ENCODE results near the gene MET. TPM values are rescaled to one million over a fixed set of nuclear protein-coding genes. Genes with fewer than 3 reads are reported as not detected.
A peak's percentile ranks its signal among the peaks of the same experiment; 100 is the strongest.

The MET gene
- total and polyA plus RNA-seq, 2 donors (not counting 3 experiments of a cell fraction or from before 2014, with no cell fraction given), result 21.1 to 44.5 TPM

DNA sequence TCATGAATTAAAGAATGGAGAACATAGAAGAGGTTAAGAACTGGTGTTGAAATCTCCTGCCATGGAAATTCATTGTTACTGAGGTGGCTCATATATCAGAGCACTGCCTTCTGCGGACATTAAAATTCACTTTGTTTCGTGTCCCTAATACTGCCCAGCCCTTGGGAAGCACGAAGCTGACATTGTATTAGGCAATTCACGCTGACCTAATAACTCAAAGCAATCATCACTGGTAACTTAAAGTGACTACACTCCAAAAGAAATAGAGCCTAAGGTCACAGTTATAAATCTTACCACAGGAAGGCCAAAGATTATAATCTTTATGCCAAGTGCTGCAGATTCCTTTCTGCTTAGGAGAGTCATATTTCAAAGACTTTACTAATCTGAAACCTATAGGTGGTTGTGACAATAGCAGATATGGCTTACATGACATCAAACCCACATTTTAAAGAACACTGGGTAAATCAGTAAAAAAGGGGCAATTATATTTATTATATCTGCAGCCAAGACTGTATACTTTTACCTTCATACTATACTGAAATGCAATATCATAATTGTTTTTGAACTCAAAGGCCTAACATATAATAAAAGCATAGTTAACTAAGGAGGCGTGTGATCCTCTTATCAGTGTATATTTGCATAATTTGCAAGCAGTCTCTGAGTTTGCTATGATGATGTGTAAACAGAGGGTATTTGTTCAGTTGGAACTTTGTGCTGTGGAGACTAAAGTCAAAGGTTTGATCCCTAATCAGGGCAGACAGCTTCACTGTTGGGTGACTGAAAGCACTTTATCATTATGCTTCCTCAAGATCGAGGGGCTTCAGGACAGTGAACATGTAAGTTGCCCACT, 138.5 kb downstream of the MET start:
- H2AFZ ChIP-seq (ENCODE audit: low read depth, low read length), result no peak overlapping the region
- H3K27me3 ChIP-seq (ENCODE audit: control insufficient read depth in 2 of 2, insufficient read depth in 2 of 2, low read length in 2 of 2), result no peaks in the 10 kb centered on the region
- H3K79me2 ChIP-seq (ENCODE audit: control insufficient read depth, insufficient read depth, low read length), result no peaks in the 10 kb centered on the region
- no peak overlapping the region for H3K4me2 ChIP-seq (ENCODE audit: insufficient read depth, low read length)
- peaks cover 19% of the 10 kb centered on the region for H3K4me1 ChIP-seq (ENCODE audit: control insufficient read depth, extremely low read depth, insufficient read depth, low read length)
- intact Hi-C loops (cut with micrococcal nuclease), result no loop called here
- no peak overlapping the region for H3K9ac ChIP-seq (replicated peaks; ENCODE audit: extremely low read depth, insufficient read depth, low read length)
- POLR2A ChIA-PET, result no interaction called here
- no peaks in the 10 kb centered on the region for H3K36me3 ChIP-seq (ENCODE audit: control insufficient read depth in 2 of 2, extremely low read depth in 1 of 2, insufficient read depth in 2 of 2, low read length in 2 of 2)
- no peaks in the 10 kb centered on the region for H4K20me1 ChIP-seq (replicated peaks; ENCODE audit: control insufficient read depth, extremely low read depth, insufficient read depth, low read length)
- dilution Hi-C loops (cut with MboI; ENCODE audit: extremely low pct_ligation_motif_present, low sequenced_read_pairs), result no loop called here
- FAIRE-seq (no peak), DNase-seq (ENCODE audit: low read depth, low spot score) (peak; percentile 52)
- no peak overlapping the region for H3K4me3 ChIP-seq (replicated peaks in 1 of 3; ENCODE audit: insufficient read depth in 1 of 3, low read depth in 1 of 3, low read length in 3 of 3)
- TF ChIP-seq, protein P1, sequence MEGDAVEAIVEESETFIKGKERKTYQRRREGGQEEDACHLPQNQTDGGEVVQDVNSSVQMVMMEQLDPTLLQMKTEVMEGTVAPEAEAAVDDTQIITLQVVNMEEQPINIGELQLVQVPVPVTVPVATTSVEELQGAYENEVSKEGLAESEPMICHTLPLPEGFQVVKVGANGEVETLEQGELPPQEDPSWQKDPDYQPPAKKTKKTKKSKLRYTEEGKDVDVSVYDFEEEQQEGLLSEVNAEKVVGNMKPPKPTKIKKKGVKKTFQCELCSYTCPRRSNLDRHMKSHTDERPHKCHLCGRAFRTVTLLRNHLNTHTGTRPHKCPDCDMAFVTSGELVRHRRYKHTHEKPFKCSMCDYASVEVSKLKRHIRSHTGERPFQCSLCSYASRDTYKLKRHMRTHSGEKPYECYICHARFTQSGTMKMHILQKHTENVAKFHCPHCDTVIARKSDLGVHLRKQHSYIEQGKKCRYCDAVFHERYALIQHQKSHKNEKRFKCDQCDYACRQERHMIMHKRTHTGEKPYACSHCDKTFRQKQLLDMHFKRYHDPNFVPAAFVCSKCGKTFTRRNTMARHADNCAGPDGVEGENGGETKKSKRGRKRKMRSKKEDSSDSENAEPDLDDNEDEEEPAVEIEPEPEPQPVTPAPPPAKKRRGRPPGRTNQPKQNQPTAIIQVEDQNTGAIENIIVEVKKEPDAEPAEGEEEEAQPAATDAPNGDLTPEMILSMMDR (IDR thresholded peaks at IDR 0.05; ENCODE audit: extremely low read depth in 1 of 2, insufficient read depth in 1 of 2, low read depth in 1 of 2, low read length in 2 of 2), result no peak
- TF ChIP-seq POLR2A (IDR thresholded peaks at IDR 0.05; ENCODE audit: low read depth, low read length), result no peak
- TF ChIP-seq, protein P2, sequence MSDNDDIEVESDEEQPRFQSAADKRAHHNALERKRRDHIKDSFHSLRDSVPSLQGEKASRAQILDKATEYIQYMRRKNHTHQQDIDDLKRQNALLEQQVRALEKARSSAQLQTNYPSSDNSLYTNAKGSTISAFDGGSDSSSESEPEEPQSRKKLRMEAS (IDR thresholded peaks at IDR 0.05; ENCODE audit: insufficient read depth, insufficient read length), result no peak
- no peak for TF ChIP-seq FOS (IDR thresholded peaks at IDR 0.05; ENCODE audit: borderline replicate concordance, insufficient read depth, low read length)
- no peak for TF ChIP-seq JUN (IDR thresholded peaks at IDR 0.05; ENCODE audit: borderline replicate concordance, insufficient read depth, insufficient read length, low read depth)
- no peak for TF ChIP-seq EZH2 (IDR thresholded peaks at IDR 0.05; ENCODE audit: borderline replicate concordance, low read depth, low read length, severe bottlenecking)
- no peak for TF ChIP-seq POLR2AphosphoS5 (IDR thresholded peaks at IDR 0.05; ENCODE audit: insufficient read depth, low read depth, low read length)
- no peak for TF ChIP-seq MYC (IDR thresholded peaks at IDR 0.05; ENCODE audit: low read depth, low read length)
- peak; percentile 50 for TF ChIP-seq GATA2 (IDR thresholded peaks at IDR 0.05; ENCODE audit: insufficient read depth, insufficient read length, low read depth, low read length)
- H3K9me3 ChIP-seq (replicated peaks; ENCODE audit: control insufficient read depth, insufficient read depth, low read length), result no peaks in the 10 kb centered on the region
- no peak overlapping the region for H3K27ac ChIP-seq (ENCODE audit: insufficient read depth, low read depth, low read length)
- CTCF ChIA-PET, result interaction anchor here (0.6 to 7.7 kb wide), 8 partner anchors 58 to 630 kb away, joined by 3 to 137 read pairs (median 4); partner anchors contain the start of gene MET
- BruUV-seq (replicated peaks), result no TSS peak
- H3K9me1 ChIP-seq (replicated peaks; ENCODE audit: control insufficient read depth, extremely low read depth, insufficient read depth, low read length), result no peaks in the 10 kb centered on the region

All from endothelial cell of umbilical vein (primary cell).